Uterus (tissue), 4 donors: ENCODE results near the gene CIRBP. TPM values are rescaled to one million over a fixed set of nuclear protein-coding genes. Genes with fewer than 3 reads are reported as not detected.

ENCODE experiments used
- DNase-seq, 2 donors: peaks; one replicate each; pipeline ENCODE4 v3.0.0-alpha.2; 2019 to 2020
- H3K27ac ChIP-seq, 2 donors: fragments of 200-600 bp; sonication (generic); 1 replicate in 1 of 2; 2 replicates in 1 of 2; pipeline ENCODE4 v1.5.1; 2016 to 2018
- H3K27me3 ChIP-seq, 2 donors: fragments of 200-600 bp; sonication (generic); one replicate each; pipeline ENCODE4 v1.5.1; 2018 to 2019; ENCODE audit warnings: control low read depth in 1 of 2
- H3K36me3 ChIP-seq, 2 donors: fragments of 200-600 bp; sonication (generic); one replicate each; pipeline ENCODE4 v1.5.1; 2019; ENCODE audit warnings: control low read depth in 1 of 2
- H3K4me1 ChIP-seq, 2 donors: fragments of 200-600 bp; sonication (generic); one replicate each; pipeline ENCODE4 v1.5.1; 2018 to 2019; ENCODE audit warnings: control low read depth in 1 of 2
- H3K4me3 ChIP-seq, 2 donors: fragments of 200-600 bp; sonication (generic); 1 replicate in 1 of 2; 2 replicates in 1 of 2; pipeline ENCODE4 v1.5.1; 2018 to 2019; ENCODE audit warnings: mild to moderate bottlenecking in 1 of 2
- H3K9me3 ChIP-seq, 2 donors: fragments of 200-600 bp; sonication (generic); one replicate each; pipeline ENCODE4 v1.5.1; 2019; ENCODE audit warnings: control low read depth in 1 of 2
- POLR2A ChIP-seq, 2 donors: fragments of 450-650 bp; IDR thresholded peaks; one replicate each; pipeline ENCODE4 v1.6.1; 2016; ENCODE audit warnings: antibody characterized with exemption in 2 of 2, mild to moderate bottlenecking in 1 of 2, moderate library complexity in 1 of 2
- intact Hi-C: fragments of 100-400 bp; cut with DNase I; formaldehyde crosslinking; loops from one replicate; pipeline ENCODE4 v1.15.1; 2023; ENCODE audit warnings: low total_unique reads
- total RNA-seq, 4 donors: library from RNA; depleted of rRNA in 3 of 4; stranded (reverse); fragments of >200 nt in 3 of 4; gene quantifications; one replicate each; pipeline versions ENCODE4 v1.1.0 to v1.2.4, GENCODE V29; 2014 to 2023
- TF ChIP-seq, protein P1 (sequence below), 4 experiments: fragments of 200-600 bp in 2 of 4; fragments of 450-650 bp in 2 of 4; sonication (generic) in 2 of 4; IDR thresholded peaks; one replicate each; pipeline ENCODE4 v1.5.1; 2016 to 2019; ENCODE audit warnings: antibody characterized with exemption in 4 of 4, mild to moderate bottlenecking in 2 of 4, moderate library complexity in 1 of 4
- donor health status: DM: yes; HTN: yes; CAD: no.

CIRBP gene
- total RNA-seq, 4 donors from 2014 or later = 235 to 950 (median 535) TPM

DNA sequence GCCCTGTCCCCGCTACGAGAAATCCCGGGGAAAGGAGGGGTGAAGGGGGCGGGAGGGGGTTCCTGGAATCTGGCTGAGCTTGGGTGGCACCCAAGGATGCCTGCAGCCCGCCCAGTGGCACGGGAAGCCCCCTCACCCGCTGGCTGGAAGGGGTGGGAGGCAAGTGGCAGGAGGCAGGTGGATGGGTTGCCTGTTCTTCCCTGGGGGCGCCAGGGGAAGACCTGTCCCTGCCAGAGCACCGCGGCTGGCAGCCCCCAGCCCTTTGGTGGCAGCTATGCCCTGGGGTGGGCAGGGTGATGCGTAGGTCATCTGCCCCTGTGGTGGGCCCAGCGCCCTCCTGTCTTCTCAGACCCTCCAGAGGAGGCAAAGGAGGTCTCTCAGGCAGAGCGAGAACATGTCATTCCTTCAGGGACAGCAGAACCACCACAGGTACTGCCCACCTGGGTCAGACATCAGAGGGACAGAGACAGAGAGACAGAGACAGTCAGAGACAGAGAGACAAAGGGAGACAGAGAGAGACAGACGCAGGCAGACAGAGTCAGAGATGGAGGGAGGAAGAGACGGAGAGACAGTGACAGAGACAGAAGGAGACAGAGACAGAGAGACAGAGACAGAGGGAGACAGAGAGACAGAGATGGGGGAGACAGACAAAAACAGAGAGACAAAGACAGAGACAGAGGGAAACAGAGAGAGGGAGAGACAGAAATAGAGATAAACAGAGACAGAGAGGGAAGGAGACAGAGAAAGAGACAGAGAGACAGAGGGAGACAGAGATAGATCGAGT, 53.3 kb downstream of the CIRBP start:
- H3K9me3 ChIP-seq = no peaks in the 10 kb centered on the region
- H3K4me3 ChIP-seq = no peak overlapping the region
- H3K27me3 ChIP-seq = peaks cover 0 to 10% of the 10 kb centered on the region in 2 donors
- H3K27ac ChIP-seq = no peak overlapping the region
- no peaks in the 10 kb centered on the region for H3K4me1 ChIP-seq
- no peak for DNase-seq
- TF ChIP-seq POLR2A (IDR thresholded peaks at IDR 0.05) = no peak
- TF ChIP-seq, protein P1, sequence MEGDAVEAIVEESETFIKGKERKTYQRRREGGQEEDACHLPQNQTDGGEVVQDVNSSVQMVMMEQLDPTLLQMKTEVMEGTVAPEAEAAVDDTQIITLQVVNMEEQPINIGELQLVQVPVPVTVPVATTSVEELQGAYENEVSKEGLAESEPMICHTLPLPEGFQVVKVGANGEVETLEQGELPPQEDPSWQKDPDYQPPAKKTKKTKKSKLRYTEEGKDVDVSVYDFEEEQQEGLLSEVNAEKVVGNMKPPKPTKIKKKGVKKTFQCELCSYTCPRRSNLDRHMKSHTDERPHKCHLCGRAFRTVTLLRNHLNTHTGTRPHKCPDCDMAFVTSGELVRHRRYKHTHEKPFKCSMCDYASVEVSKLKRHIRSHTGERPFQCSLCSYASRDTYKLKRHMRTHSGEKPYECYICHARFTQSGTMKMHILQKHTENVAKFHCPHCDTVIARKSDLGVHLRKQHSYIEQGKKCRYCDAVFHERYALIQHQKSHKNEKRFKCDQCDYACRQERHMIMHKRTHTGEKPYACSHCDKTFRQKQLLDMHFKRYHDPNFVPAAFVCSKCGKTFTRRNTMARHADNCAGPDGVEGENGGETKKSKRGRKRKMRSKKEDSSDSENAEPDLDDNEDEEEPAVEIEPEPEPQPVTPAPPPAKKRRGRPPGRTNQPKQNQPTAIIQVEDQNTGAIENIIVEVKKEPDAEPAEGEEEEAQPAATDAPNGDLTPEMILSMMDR (IDR thresholded peaks at IDR 0.05) = no peak
- no peaks in the 10 kb centered on the region for H3K36me3 ChIP-seq
- intact Hi-C loops = no loop called here

DNA sequence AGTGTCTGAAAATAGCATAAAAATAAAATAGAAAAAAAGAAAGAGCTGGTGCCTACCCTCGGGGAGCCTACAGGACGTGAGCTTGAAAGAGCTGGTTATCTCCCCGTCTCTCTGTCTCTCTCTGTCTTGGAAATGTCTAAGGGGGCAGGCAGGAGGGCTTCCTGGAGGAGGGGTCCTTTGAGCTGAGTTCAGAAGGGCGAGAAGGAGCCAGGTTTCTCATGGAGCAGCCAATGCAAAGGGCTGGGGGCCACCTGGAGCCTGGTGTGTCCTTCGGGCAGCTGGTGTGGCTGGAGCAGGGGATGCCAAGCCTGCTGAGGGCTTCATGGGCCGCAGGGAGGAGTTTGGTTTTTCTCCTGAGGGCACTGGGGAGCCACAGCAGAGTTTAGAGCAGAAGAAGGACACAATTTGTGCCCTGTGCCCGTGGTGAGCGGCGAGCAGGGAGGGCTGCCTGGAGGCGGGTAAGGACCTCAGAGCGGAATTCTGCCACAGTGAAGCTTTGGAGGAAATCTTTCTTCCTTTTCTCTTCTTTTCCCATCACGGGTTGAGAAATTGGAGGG, 55.2 kb downstream of the CIRBP start:
- intact Hi-C loops = no loop called here
- no peak for DNase-seq
- H3K4me1 ChIP-seq = no peaks in the 10 kb centered on the region
- H3K4me3 ChIP-seq = no peak overlapping the region
- no peaks in the 10 kb centered on the region for H3K9me3 ChIP-seq
- TF ChIP-seq POLR2A (IDR thresholded peaks at IDR 0.05) = no peak
- TF ChIP-seq, protein P1 (IDR thresholded peaks at IDR 0.05) = no peak
- H3K27ac ChIP-seq = no peak overlapping the region
- peaks cover 0 to 10% of the 10 kb centered on the region in 2 donors for H3K27me3 ChIP-seq
- H3K36me3 ChIP-seq = no peaks in the 10 kb centered on the region

Other genes with a start within 250 kb of the CIRBP start
- gene TMEM259, start 248.2 kb upstream of the CIRBP start, total RNA-seq = 100 to 1,000 TPM in 1 of 4 donors, 10 to 100 TPM in 3; 47.4 to 164 (median 56.9) TPM
- gene RNU6-2, start 247.8 kb upstream of the CIRBP start, total RNA-seq = not detected
- gene CNN2, start 242.7 kb upstream of the CIRBP start, total RNA-seq = 100 to 1,000 TPM in 2 of 4 donors, 10 to 100 TPM in 2; 14.3 to 186 (median 88.5) TPM
- 10 to 100 TPM in 1 of 4 donors, 1 to 10 TPM in 2, under 1 TPM in 1; 0.59 to 10.4 (median 2.7) TPM for gene ABCA7, start 229.2 kb upstream of the CIRBP start, total RNA-seq
- gene ARHGAP45, start 202.2 kb upstream of the CIRBP start, total RNA-seq = 100 to 1,000 TPM in 1 of 4 donors, 1 to 10 TPM in 3; 4.1 to 154 (median 8.6) TPM
- gene POLR2E, start 174.0 kb upstream of the CIRBP start, total RNA-seq = 100 to 1,000 TPM in 1 of 4 donors, 10 to 100 TPM in 3; 13.6 to 112 (median 59.8) TPM
- gene GPX4, start 165.3 kb upstream of the CIRBP start, total RNA-seq = 100 to 1,000 TPM in 3 of 4 donors, 10 to 100 TPM in 1; 68.2 to 357 (median 163) TPM
- 100 to 1,000 TPM in 1 of 4 donors, 10 to 100 TPM in 1, 1 to 10 TPM in 2; 4.4 to 107 (median 10.7) TPM for gene SBNO2, start 95.1 kb upstream of the CIRBP start, total RNA-seq
- gene STK11, start 63.6 kb upstream of the CIRBP start, total RNA-seq = 10 to 100 TPM; 17.4 to 62.8 (median 43.3) TPM
- gene CBARP, start 31.3 kb upstream of the CIRBP start, total RNA-seq = 1 to 10 TPM in 2 of 4 donors, under 1 TPM in 1, not detected in 1; 0.26 to 1.5 (median 1.0) TPM
- 100 to 1,000 TPM in 2 of 4 donors, 10 to 100 TPM in 1, 1 to 10 TPM in 1; 4.7 to 164 (median 68.9) TPM for gene ATP5F1D, start 27.6 kb upstream of the CIRBP start, total RNA-seq
- 100 to 1,000 TPM in 1 of 4 donors, 10 to 100 TPM in 2, under 1 TPM in 1; 0.77 to 108 (median 15.0) TPM for gene MIDN, start 20.7 kb upstream of the CIRBP start, total RNA-seq
- gene FAM174C, start 6.2 kb downstream of the CIRBP start, total RNA-seq = 10 to 100 TPM in 2 of 4 donors, 1 to 10 TPM in 2; 2.1 to 24.3 (median 7.1) TPM
- under 1 TPM in 1 of 4 donors, not detected in 3; 0.76 TPM for gene EFNA2, start 16.5 kb downstream of the CIRBP start, total RNA-seq
- 10 to 100 TPM; 39.2 to 65.5 (median 42.1) TPM for gene NDUFS7, start 114.6 kb downstream of the CIRBP start, total RNA-seq
- 10 to 100 TPM in 2 of 4 donors, 1 to 10 TPM in 2; 3.3 to 14.4 (median 8.4) TPM for gene GAMT, start 132.2 kb downstream of the CIRBP start, total RNA-seq
- gene DAZAP1, start 138.3 kb downstream of the CIRBP start, total RNA-seq = 100 to 1,000 TPM in 1 of 4 donors, 10 to 100 TPM in 1, 1 to 10 TPM in 2; 1.2 to 102 (median 23.8) TPM
- 1,000 to 10,000 TPM in 3 of 4 donors, 100 to 1,000 TPM in 1; 648 to 5,728 (median 1,854) TPM for gene RPS15, start 169.1 kb downstream of the CIRBP start, total RNA-seq
- 1 to 10 TPM in 1 of 4 donors, under 1 TPM in 2, not detected in 1; 0.12 to 3.5 (median 0.77) TPM for gene APC2, start 180.8 kb downstream of the CIRBP start, total RNA-seq
- gene C19orf25, start 209.9 kb downstream of the CIRBP start, total RNA-seq = 10 to 100 TPM; 17.7 to 32.9 (median 28.9) TPM
- gene PCSK4, start 221.0 kb downstream of the CIRBP start, total RNA-seq = 1 to 10 TPM in 2 of 4 donors, under 1 TPM in 1, not detected in 1; under 0.01 to 6.4 (median 4.6) TPM
- gene REEP6, start 221.8 kb downstream of the CIRBP start, total RNA-seq = 1 to 10 TPM in 1 of 4 donors, under 1 TPM in 2, not detected in 1; 0.76 to 3.0 (median 0.77) TPM
- gene ADAMTSL5, start 243.7 kb downstream of the CIRBP start, total RNA-seq = 10 to 100 TPM in 3 of 4 donors, 1 to 10 TPM in 1; 3.5 to 39.4 (median 12.6) TPM